BJ (cell line): ENCODE data around the gene IVL. TPM values are rescaled to one million over a fixed set of nuclear protein-coding genes. Genes with fewer than 3 reads are reported as not detected.

Source experiments
- CTCF ChIA-PET: fragments of 350-600 bp; formaldehyde crosslinking; extraction: SDS; loops from one replicate; lab custom pipeline; 2021; ENCODE audit warnings: antibody characterized with exemption, inconsistent platforms; lab: Yijun Ruan, JAX
- POLR2A ChIA-PET: fragments of 300-600 bp; sonication (Branson Sonifier 250); formaldehyde crosslinking; extraction: SDS; loops from one replicate; lab custom pipeline; 2021; ENCODE audit warnings: antibody characterized with exemption; lab: Charles Lee
- DNase-seq: peaks from one replicate; pipeline ENCODE4 v3.0.0-alpha.2; 2011; ENCODE audit warnings: low read depth
- H3K27me3 ChIP-seq: 2 replicates; pipeline ENCODE4 v1.6.0; 2011; ENCODE audit warnings: low read length; ENCODE audit not compliant: control insufficient read depth, insufficient read depth
- H3K36me3 ChIP-seq: 2 replicates; pipeline ENCODE4 v1.5.1; 2011; ENCODE audit warnings: low read length; ENCODE audit not compliant: control insufficient read depth, insufficient read depth
- H3K4me3 ChIP-seq: 2 replicates; pipeline ENCODE4 v1.5.1; 2011; ENCODE audit warnings: low read depth, mild to moderate bottlenecking, control low read depth, low read length
- CTCF ChIP-seq: IDR thresholded peaks from 2 replicates; pipeline ENCODE4 v1.5.1; 2011; ENCODE audit warnings: low read depth, mild to moderate bottlenecking, control low read depth, inconsistent platforms, low read length, moderate library complexity; ENCODE audit not compliant: insufficient read depth
- polyA plus RNA-seq: library from polyadenylated mRNA; depleted of rRNA; stranded (reverse); fragments of >200 nt; gene quantifications from 2 replicates; pipeline ENCODE4 v1.2.3, GENCODE V29; 2011

IVL gene
- polyA plus RNA-seq, 1 experiment = 0.05 TPM

- ChIA-PET CTCF (interaction anchor here (1.3 to 3.0 kb wide), 2 partner anchors 61 to 63 kb away, joined by 4 to 7 read pairs; no protein-coding TSS in a partner anchor), POLR2A (no interaction called here)
- Histone ChIP-seq H3K36me3 (no peaks in the 10 kb centered on the region), H3K4me3 (no peak overlapping the region), H3K27me3 (no peaks in the 10 kb centered on the region; the same call in 1 of the 2 replicates)
- no peak for DNase-seq
- no peak for TF ChIP-seq CTCF
Observed at GRCh38 chr1:152932170-152932811, 23.9 kb downstream of the IVL start.

- no peak for DNase-seq
- H3K4me3 ChIP-seq = no peak overlapping the region
- no peaks in the 10 kb centered on the region; the same call in 1 of the 2 replicates for H3K27me3 ChIP-seq
- CTCF ChIA-PET = interaction anchor here (1.3 to 3.0 kb wide), 2 partner anchors 62 to 64 kb away, joined by 4 to 7 read pairs; no protein-coding TSS in a partner anchor
- H3K36me3 ChIP-seq = no peaks in the 10 kb centered on the region
- no peak for TF ChIP-seq CTCF
- POLR2A ChIA-PET = no interaction called here
Observed at GRCh38 chr1:152933196-152933595, 24.9 kb downstream of the IVL start.

- no peak for TF ChIP-seq CTCF
- no peaks in the 10 kb centered on the region for H3K36me3 ChIP-seq
- CTCF ChIA-PET = no interaction called here
- DNase-seq = no peak
- POLR2A ChIA-PET = no interaction called here
- H3K27me3 ChIP-seq = no peaks in the 10 kb centered on the region
- no peak overlapping the region for H3K4me3 ChIP-seq
Observed at GRCh38 chr1:152940614-152941013, 32.3 kb downstream of the IVL start.

- Histone ChIP-seq H3K36me3 (no peaks in the 10 kb centered on the region), H3K4me3 (no peak overlapping the region), H3K27me3 (peaks cover 2% of the 10 kb centered on the region; the same call in 1 of the 2 replicates)
- TF ChIP-seq CTCF = no peak
- ChIA-PET POLR2A (no interaction called here), CTCF (no interaction called here)
- no peak for DNase-seq
Observed at GRCh38 chr1:152941037-152941711, 32.8 kb downstream of the IVL start.

- Histone ChIP-seq H3K36me3 (no peaks in the 10 kb centered on the region), H3K27me3 (peaks cover 2% of the 10 kb centered on the region; the same call in 1 of the 2 replicates), H3K4me3 (no peak overlapping the region)
- ChIA-PET POLR2A (no interaction called here), CTCF (no interaction called here)
- no peak for TF ChIP-seq CTCF
- DNase-seq = no peak
Observed at GRCh38 chr1:152942161-152942560, 33.8 kb downstream of the IVL start.
